Measurements from ENCODE around the gene GNG7.

DNA sequence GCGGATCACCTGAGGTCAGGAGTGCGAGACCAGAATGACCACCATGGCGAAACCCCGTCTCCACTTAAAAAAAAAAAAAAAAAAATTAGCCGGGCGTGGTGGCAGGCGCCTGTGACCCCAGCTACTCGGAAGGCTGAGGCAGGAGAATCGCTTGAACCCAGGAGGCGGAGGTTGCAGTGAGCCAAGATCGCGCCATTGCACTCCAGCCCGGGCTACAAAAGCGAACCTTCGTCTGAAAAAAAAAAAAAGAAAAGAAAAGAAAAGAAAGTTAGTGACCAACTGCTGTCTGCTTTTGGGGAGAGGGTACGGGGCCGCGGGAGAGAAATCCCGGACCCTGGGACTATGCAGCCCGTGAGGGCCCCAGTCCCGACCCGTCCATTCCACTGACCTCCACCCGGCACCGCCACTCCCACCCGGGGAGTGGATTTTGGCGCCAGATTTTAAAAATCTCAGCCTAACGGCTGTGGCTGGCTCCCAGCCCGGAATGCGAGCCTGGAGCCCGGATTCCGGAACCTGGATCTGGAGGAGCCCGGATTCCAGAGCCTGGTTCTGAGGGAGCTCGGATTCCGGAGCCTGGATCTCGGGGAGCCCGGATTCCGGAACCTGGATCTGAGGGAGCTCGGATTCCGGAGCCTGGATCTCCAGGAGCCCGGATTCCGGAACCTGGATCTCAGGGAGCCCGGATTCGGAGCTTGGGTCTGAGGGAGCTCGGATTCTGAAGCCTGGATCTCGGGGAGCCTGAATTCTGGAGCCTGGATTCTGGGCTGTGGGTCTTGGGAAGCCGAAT, 239.7 kb downstream of the GNG7 start:
- TF ChIP-seq, protein P1, sequence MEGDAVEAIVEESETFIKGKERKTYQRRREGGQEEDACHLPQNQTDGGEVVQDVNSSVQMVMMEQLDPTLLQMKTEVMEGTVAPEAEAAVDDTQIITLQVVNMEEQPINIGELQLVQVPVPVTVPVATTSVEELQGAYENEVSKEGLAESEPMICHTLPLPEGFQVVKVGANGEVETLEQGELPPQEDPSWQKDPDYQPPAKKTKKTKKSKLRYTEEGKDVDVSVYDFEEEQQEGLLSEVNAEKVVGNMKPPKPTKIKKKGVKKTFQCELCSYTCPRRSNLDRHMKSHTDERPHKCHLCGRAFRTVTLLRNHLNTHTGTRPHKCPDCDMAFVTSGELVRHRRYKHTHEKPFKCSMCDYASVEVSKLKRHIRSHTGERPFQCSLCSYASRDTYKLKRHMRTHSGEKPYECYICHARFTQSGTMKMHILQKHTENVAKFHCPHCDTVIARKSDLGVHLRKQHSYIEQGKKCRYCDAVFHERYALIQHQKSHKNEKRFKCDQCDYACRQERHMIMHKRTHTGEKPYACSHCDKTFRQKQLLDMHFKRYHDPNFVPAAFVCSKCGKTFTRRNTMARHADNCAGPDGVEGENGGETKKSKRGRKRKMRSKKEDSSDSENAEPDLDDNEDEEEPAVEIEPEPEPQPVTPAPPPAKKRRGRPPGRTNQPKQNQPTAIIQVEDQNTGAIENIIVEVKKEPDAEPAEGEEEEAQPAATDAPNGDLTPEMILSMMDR (IDR thresholded peaks at IDR 0.05; ENCODE audit: low read depth, low read length): no peak
- no peak for TF ChIP-seq EZH2phosphoT487 (IDR thresholded peaks at IDR 0.05; ENCODE audit: low read depth)
